HUES6 (cell line): Measurements from ENCODE around the gene MBIP.

Experiments used
- H3K27ac ChIP-seq: 2 replicates; pipeline ENCODE4 v1.7.0; 2013; ENCODE audit warnings: low read depth, mild to moderate bottlenecking, low read length, inconsistent platforms
- H3K27me3 ChIP-seq: 2 replicates; pipeline ENCODE4 v1.6.1; 2013; ENCODE audit warnings: low read length; ENCODE audit not compliant: control insufficient read depth, insufficient read depth
- H3K36me3 ChIP-seq: 2 replicates; pipeline ENCODE4 v1.6.1; 2013; ENCODE audit warnings: low read length; ENCODE audit not compliant: control insufficient read depth, insufficient read depth
- H3K4me1 ChIP-seq: 2 replicates; pipeline ENCODE4 v1.6.1; 2013; ENCODE audit warnings: low read length; ENCODE audit not compliant: control insufficient read depth, insufficient read depth
- H3K4me3 ChIP-seq: 2 replicates; pipeline ENCODE4 v1.5.1; 2013; ENCODE audit warnings: low read depth, low read length
- H3K9ac ChIP-seq: one replicate; pipeline ENCODE4 v1.6.1; 2013; ENCODE audit warnings: mild to moderate bottlenecking, low read length
- H3K9me3 ChIP-seq: 2 replicates; pipeline ENCODE4 v1.6.1; 2013; ENCODE audit warnings: low read depth, low read length; ENCODE audit not compliant: control insufficient read depth, insufficient read depth

Gene MBIP

GRCh38 chr14:36264595-36264994 is 55.8 kb downstream of the MBIP start:
- H3K9ac ChIP-seq, result no peak overlapping the region
- peaks cover 24% of the 10 kb centered on the region for H3K4me1 ChIP-seq
- no peak overlapping the region for H3K27ac ChIP-seq
- no peaks in the 10 kb centered on the region for H3K9me3 ChIP-seq
- no peaks in the 10 kb centered on the region for H3K36me3 ChIP-seq
- peaks cover 14% of the 10 kb centered on the region; the same call in 1 of the 2 replicates for H3K27me3 ChIP-seq
- no peak overlapping the region for H3K4me3 ChIP-seq

GRCh38 chr14:36264107-36264506 is 56.3 kb downstream of the MBIP start:
- Histone ChIP-seq H3K4me3 (no peak overlapping the region), H3K9ac (no peak overlapping the region), H3K27ac (no peak overlapping the region), H3K36me3 (no peaks in the 10 kb centered on the region), H3K27me3 (peaks cover 14% of the 10 kb centered on the region; the same call in 1 of the 2 replicates), H3K4me1 (peaks cover 19% of the 10 kb centered on the region), H3K9me3 (no peaks in the 10 kb centered on the region)

GRCh38 chr14:36260970-36261640 is 59.3 kb downstream of the MBIP start:
- Histone ChIP-seq H3K27ac (no peak overlapping the region), H3K9ac (no peak overlapping the region), H3K36me3 (no peaks in the 10 kb centered on the region), H3K27me3 (0 out of 2 replicates have a peak, but pooled peaks cover under 1% of the 10 kb centered on the region), H3K4me1 (no peaks in the 10 kb centered on the region), H3K4me3 (no peak overlapping the region), H3K9me3 (no peaks in the 10 kb centered on the region)

GRCh38 chr14:36258241-36258640 is 62.2 kb downstream of the MBIP start:
- no peaks in the 10 kb centered on the region for H3K27me3 ChIP-seq
- H3K36me3 ChIP-seq, result no peaks in the 10 kb centered on the region
- H3K27ac ChIP-seq, result no peak overlapping the region
- no peak overlapping the region for H3K9ac ChIP-seq
- no peaks in the 10 kb centered on the region for H3K9me3 ChIP-seq
- H3K4me1 ChIP-seq, result peaks cover 3% of the 10 kb centered on the region; the same call in 1 of the 2 replicates
- no peak overlapping the region for H3K4me3 ChIP-seq

- Histone ChIP-seq H3K36me3 (no peaks in the 10 kb centered on the region), H3K4me3 (no peak overlapping the region), H3K4me1 (peaks cover 3% of the 10 kb centered on the region; the same call in 1 of the 2 replicates), H3K27ac (no peak overlapping the region), H3K9ac (no peak overlapping the region), H3K27me3 (no peaks in the 10 kb centered on the region), H3K9me3 (no peaks in the 10 kb centered on the region)
Observed at GRCh38 chr14:36256126-36256801, 64.2 kb downstream of the MBIP start.

- Histone ChIP-seq H3K4me3 (no peak overlapping the region), H3K9ac (no peak overlapping the region)
Observed at GRCh38 chr14:36254020-36254624, 66.3 kb downstream of the MBIP start.

More at GRCh38 chr14:36254020-36254624, 66.3 kb downstream of the MBIP start:
- Histone ChIP-seq H3K9me3 (peaks cover 13% of the 10 kb centered on the region), H3K4me1 (peaks cover 3% of the 10 kb centered on the region; the same call in 1 of the 2 replicates), H3K27me3 (no peaks in the 10 kb centered on the region), H3K36me3 (no peaks in the 10 kb centered on the region), H3K27ac (no peak overlapping the region)
